Mononuclear cell (primary cell): Measurements from ENCODE around the gene EPOP. TPM values are rescaled to one million over a fixed set of nuclear protein-coding genes. Genes with fewer than 3 reads are reported as not detected.
A peak's percentile ranks its signal among the peaks of the same experiment; 100 is the strongest.

Experiments
- H3K27me3 ChIP-seq: 2 replicates; pipeline ENCODE4 v1.6.0; 2011; ENCODE audit warnings: low read length, control low read depth; ENCODE audit not compliant: insufficient read depth
- H3K4me1 ChIP-seq: 2 replicates; pipeline ENCODE4 v1.5.1; 2011; ENCODE audit warnings: mild to moderate bottlenecking, low read length, control low read depth; ENCODE audit not compliant: insufficient read depth
- H3K4me3 ChIP-seq: 2 replicates; pipeline ENCODE4 v1.5.1; 2011; ENCODE audit warnings: mild to moderate bottlenecking, low read length, moderate library complexity
- H3K9me3 ChIP-seq: 2 replicates; pipeline ENCODE4 v1.5.1; 2011; ENCODE audit warnings: low read depth, mild to moderate bottlenecking, control low read depth, low read length
- total RNA-seq: library from RNA; depleted of rRNA; stranded (reverse); fragments of >200 nt; gene quantifications from one replicate; pipeline ENCODE4 v1.2.3, GENCODE V29; 2012

Gene EPOP
- total RNA-seq = 0.63 TPM

DNA sequence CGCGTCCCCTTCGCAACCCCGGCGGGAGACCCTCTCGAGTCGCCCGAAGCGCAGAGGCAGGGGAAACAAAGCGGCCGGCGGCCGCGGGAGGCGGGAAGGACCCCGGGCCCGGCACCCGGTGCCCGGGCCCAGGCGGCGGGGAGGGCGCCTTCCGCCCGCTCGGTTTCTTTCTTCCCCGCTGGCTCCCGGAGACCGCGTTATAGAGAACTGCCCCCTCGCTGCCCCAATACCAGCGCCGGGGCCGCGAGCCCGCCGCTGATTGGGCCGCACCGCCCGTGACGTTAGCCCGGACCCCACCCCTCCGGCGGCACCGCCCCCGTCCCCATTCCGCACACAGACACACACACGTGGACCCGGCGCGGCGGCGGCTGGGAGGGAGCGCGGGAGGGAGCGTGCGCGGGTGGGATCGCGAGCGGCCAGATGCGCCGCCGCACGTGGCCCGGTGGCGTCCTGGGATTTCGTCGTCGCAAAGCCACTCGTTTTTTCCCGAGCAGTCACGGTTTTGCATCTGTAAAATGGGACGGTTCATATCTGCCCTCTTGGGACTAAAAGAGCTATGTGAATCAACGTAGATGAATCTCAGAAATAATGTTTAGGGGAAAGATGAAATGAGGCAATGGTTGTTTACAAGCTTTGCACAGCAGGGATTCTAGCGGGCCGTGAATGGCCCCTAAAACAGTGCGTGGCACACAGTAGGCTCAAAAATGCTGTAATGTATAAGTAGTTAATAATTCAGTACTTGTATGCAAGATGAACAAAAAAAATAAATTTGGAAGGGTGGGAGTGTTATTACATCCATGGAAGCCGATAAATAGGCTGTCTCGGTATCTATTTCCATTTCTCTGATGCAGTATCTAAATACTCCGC lies at the start of gene EPOP:
Gene EPOP (minus strand): TSS at position 209 of the 867 bp plus-strand sequence. CDS start 462 bp downstream, outside the sequence.
- peaks cover 52% of the 10 kb centered on the region for H3K27me3 ChIP-seq
- peak within 1 kb of the TSS; percentile 40 for H3K4me3 ChIP-seq
- no peaks in the 10 kb centered on the region for H3K9me3 ChIP-seq
- H3K4me1 ChIP-seq = peaks cover 23% of the 10 kb centered on the region

DNA sequence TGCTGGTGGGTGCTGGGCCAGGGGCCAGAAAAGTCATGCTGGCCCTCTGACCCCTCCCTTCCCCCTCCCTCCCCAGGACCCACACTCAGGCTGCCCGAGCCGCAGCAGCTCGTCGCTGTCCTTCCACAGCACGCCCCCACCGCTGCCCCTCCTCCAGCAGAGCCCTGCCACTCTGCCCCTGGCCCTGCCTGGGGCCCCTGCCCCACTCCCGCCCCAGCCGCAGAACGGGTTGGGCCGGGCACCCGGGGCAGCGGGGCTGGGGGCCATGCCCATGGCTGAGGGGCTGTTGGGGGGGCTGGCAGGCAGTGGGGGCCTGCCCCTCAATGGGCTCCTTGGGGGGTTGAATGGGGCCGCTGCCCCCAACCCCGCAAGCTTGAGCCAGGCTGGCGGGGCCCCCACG lies 47.0 kb upstream of the EPOP start:
- Histone ChIP-seq H3K4me1 (peaks cover 11% of the 10 kb centered on the region), H3K4me3 (no peak overlapping the region)

DNA sequence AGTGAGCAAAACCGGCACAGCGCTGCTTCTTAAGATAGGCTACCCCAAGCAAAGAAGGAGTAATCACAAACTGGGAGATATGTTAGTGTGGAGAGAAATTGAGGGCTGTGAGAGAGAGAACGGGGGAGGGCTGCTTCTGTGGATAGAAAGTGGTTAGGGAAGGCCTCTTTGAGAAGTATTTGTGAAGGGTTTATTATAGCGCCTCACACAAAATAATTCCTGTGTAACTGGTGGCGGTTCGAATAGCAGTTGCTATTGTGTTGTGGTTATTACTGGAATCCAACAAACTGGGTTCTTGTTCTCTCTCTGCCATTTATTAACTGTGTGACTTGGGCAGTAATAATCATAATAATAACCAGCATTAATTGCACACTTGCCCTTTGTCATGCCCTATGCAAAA lies 46.2 kb upstream of the EPOP start:
- no peak overlapping the region for H3K4me3 ChIP-seq
- H3K9me3 ChIP-seq = no peaks in the 10 kb centered on the region
- H3K27me3 ChIP-seq = no peaks in the 10 kb centered on the region
- peaks cover 11% of the 10 kb centered on the region for H3K4me1 ChIP-seq

More for the DNA sequence above, 47.0 kb upstream of the EPOP start:
- H3K9me3 ChIP-seq = no peaks in the 10 kb centered on the region
- no peaks in the 10 kb centered on the region for H3K27me3 ChIP-seq

DNA sequence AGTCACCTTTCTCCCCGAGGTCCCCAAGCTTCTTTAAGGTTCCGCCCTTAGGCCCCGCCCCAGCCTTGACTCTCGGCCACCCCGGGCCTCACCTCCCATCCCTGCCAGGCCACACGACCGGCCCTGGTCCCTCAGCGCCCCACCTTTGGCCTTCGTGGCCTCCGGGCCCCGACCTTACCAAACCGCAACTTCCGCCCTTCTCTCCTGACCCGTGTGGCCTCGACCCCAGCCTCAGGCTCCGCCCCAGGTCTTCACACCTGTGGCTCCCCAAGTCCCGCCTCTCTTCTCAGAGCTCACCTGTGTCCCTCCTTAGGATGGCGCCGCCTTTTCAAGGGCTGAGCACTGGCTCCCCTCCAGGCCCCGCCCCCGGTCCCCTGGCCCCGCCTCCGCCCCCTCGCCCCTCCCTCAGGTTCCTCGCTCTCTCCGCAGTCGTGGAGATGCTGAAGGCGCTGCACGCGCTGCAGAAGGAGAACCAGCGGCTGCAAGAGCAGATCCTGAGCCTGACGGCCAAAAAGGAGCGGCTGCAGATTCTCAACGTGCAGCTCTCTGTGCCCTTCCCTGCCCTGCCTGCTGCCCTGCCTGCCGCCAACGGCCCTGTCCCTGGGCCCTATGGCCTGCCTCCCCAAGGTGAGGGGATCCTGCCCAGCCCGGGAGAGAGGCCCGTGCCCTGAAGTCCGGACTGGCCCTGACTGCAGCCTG lies 45.3 kb upstream of the EPOP start:
- peaks cover 11% of the 10 kb centered on the region for H3K4me1 ChIP-seq
- H3K27me3 ChIP-seq = no peaks in the 10 kb centered on the region
- no peaks in the 10 kb centered on the region for H3K9me3 ChIP-seq
- no peak overlapping the region for H3K4me3 ChIP-seq

- Histone ChIP-seq H3K9me3 (no peaks in the 10 kb centered on the region), H3K4me1 (peaks cover 4% of the 10 kb centered on the region), H3K27me3 (no peaks in the 10 kb centered on the region), H3K4me3 (no peak overlapping the region)
These were observed 44.7 kb upstream of the EPOP start for GRCh38 chr17:38719289-38719942.

DNA sequence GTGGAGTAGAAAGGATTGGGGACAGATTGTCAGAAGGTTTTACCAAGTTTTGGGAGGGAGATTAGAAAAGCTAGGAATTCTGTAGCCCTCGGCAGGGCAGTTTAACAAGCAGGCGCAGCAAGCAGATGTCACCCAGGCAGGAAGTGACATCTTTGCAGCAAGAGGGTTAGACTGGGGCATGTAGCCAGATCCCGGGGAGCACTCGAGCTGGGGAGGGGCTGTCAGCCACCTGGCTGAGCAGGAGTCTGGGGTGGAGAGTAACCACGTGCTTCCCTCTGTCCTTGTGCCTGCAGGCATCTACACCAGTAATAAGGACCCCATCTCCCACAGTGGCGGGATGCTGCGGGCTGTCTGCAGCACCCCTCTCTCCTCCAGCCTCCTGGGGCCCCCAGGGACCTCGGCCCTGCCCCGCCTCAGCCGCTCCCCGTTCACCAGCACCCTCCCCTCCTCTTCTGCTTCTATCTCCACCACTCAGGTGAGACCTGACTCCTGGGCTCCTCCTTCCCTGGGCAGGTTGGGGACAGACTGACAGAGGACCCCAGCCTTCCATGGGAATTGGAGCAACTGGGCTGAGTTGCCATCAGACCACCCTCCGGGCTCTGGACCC lies 42.5 kb upstream of the EPOP start:
- Histone ChIP-seq H3K4me3 (no peak overlapping the region), H3K9me3 (no peaks in the 10 kb centered on the region), H3K27me3 (no peaks in the 10 kb centered on the region), H3K4me1 (no peaks in the 10 kb centered on the region)

GRCh38 chr17:38716368-38717005 lies 41.7 kb upstream of the EPOP start:
- Histone ChIP-seq H3K4me3 (no peak overlapping the region), H3K9me3 (no peaks in the 10 kb centered on the region), H3K27me3 (no peaks in the 10 kb centered on the region), H3K4me1 (no peaks in the 10 kb centered on the region)

DNA sequence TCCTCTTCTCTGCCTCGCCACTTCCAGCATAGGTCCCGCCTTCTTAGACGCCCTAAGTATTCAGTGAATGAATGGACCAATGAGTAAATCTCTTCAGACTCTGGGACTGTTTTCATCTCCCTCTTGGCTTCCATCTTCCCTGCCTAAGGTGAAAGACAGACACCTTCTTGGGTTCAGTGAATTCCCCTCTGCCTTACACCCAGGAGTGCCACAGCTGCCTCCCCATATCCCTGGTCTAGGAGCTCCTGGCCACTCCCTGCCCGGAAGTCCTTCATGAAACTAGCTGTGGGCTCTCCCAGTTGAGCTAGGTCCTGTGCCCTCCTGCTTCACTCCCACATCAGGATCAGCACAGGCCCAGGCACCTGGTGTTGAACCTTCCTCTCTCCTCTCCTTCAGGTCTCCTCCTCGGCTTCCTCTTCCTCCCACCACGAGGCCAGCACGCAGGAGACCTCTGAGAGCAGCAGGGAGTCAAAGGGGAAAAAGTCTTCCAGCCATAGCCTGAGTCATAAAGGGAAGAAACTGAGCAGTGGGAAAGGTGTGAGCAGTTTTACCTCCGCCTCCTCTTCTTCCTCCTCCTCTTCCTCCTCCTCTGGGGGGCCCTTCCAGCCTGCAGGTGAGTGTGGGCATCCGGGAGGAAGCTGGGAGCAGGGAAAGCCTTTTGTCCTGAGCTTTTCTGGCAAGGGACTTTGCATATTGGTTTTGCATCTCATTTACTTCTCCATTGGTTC lies 40.6 kb upstream of the EPOP start:
- Histone ChIP-seq H3K27me3 (no peaks in the 10 kb centered on the region), H3K4me3 (no peak overlapping the region), H3K4me1 (no peaks in the 10 kb centered on the region), H3K9me3 (no peaks in the 10 kb centered on the region)

DNA sequence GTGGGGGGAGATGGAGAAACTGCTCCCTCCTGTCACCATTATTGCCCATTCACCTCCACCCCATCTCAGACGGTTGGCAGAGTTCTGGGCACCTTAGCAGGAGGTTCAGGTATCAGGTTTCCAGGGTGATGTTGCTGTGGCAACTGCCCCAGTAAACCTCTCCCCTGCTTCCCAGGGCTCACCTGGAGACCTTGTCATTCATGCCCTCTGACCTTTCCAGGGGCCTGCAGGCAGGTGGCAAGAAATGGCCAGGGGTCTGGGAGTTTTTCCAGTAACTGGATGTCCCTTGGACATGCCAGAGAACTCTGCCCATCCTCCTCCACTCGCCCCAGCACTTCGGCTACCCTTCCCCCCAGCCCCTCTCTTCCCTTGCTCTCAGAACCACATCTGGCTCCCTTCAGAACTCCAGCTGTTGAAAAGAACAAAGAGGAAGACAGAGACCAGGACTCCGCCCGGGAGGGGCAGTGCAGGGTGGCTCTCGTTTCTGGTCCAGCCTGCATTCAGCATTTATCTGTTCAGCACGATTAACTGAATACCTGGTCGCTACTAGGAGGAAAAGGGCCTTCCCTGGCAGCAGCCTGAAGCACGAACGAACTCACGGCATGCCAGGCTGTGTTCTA lies 38.8 kb upstream of the EPOP start:
- H3K9me3 ChIP-seq = no peaks in the 10 kb centered on the region
- no peaks in the 10 kb centered on the region for H3K4me1 ChIP-seq
- H3K27me3 ChIP-seq = no peaks in the 10 kb centered on the region
- no peak overlapping the region for H3K4me3 ChIP-seq

DNA sequence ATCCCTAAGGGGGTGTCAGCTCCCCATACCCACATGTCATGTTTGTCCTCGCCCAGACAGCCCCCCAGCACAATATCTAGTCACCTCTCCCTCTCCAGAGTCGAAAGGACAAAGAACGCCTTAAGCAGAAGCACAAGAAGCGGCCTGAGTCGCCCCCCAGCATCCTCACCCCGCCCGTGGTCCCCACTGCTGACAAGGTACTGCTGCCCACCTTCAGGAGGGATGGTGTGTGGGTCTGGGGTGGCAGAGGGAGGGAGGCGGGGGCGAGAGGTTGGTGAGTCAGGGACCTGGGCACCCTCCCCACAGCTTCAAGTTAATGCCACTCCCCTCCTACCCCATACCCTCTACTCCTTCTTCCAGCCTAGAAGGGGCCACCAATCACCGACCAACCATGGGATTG lies 37.8 kb upstream of the EPOP start:
- Histone ChIP-seq H3K4me3 (no peak overlapping the region), H3K9me3 (no peaks in the 10 kb centered on the region), H3K4me1 (peaks cover 7% of the 10 kb centered on the region), H3K27me3 (no peaks in the 10 kb centered on the region)

GRCh38 chr17:38711792-38712571 lies 37.2 kb upstream of the EPOP start:
- Histone ChIP-seq H3K27me3 (no peaks in the 10 kb centered on the region), H3K4me3 (no peak overlapping the region), H3K4me1 (peaks cover 12% of the 10 kb centered on the region), H3K9me3 (no peaks in the 10 kb centered on the region)

DNA sequence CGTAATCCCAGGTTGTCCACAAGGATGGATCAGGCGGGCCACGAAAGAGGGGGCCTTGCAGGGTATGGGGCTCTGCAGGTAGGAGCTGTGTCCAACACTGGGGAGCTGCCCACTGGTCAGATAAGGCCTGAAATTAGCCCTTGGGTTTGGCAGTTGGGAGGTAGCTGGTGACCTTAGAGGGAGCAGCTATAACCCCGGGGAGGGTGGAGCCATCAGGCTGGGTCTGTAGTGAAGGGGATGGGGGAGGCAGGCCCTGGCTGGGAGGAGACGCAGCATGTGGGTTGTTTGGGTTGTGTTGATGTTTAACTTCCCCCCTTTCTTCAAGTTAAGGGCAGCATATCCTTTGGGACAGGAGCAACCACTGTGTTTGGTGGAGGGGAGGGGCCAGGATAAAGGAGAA lies 36.2 kb upstream of the EPOP start:
- Histone ChIP-seq H3K4me3 (no peak overlapping the region), H3K4me1 (peaks cover 22% of the 10 kb centered on the region), H3K27me3 (no peaks in the 10 kb centered on the region), H3K9me3 (no peaks in the 10 kb centered on the region)

GRCh38 chr17:38710604-38710962 lies 35.8 kb upstream of the EPOP start:
- H3K4me1 ChIP-seq = peaks cover 25% of the 10 kb centered on the region

More at GRCh38 chr17:38710604-38710962, 35.8 kb upstream of the EPOP start:
- no peaks in the 10 kb centered on the region for H3K27me3 ChIP-seq
- no peak overlapping the region for H3K4me3 ChIP-seq
- no peaks in the 10 kb centered on the region for H3K9me3 ChIP-seq
